Endothelial cell of umbilical vein (primary cell): Measurements from ENCODE around the gene KLHL1. TPM values are rescaled to one million over a fixed set of nuclear protein-coding genes. Genes with fewer than 3 reads are reported as not detected.

ENCODE experiments used
- BruUV-seq: library from RNA; stranded (reverse); fragments of 400-500 nt; replicated peaks from 2 replicates; lab custom pipeline; 2021; lab: Mats Ljungman, UMichigan
- CTCF ChIA-PET: fragments of 300-600, 350-600 bp; sonication (Branson Sonifier 250); formaldehyde crosslinking; loops from one replicate; lab custom pipeline; 2021; ENCODE audit warnings: antibody characterized with exemption, inconsistent platforms; lab: Charles Lee
- POLR2A ChIA-PET: fragments of 300-600, 350-600 bp; sonication (Branson Sonifier 250); formaldehyde crosslinking; loops from one replicate; lab custom pipeline; 2021; ENCODE audit warnings: antibody characterized with exemption, inconsistent platforms; lab: Charles Lee
- DNase-seq: peaks from one replicate; pipeline ENCODE4 v3.0.0-alpha.2; 2011; ENCODE audit warnings: low read depth, low spot score
- FAIRE-seq: peaks from 2 replicates; lab custom pipeline; 2011; peaks lifted over from hg19 to GRCh38; lab: Jason Lieb, UNC
- H2AFZ ChIP-seq: 2 replicates; pipeline ENCODE4 v1.6.0; 2012; ENCODE audit warnings: low read depth, low read length, control low read depth, inconsistent platforms
- H3K27ac ChIP-seq: 2 replicates; pipeline ENCODE4 v1.5.1; 2011; ENCODE audit warnings: low read depth, mild to moderate bottlenecking, control low read depth, low read length, moderate library complexity; ENCODE audit not compliant: insufficient read depth
- H3K27me3 ChIP-seq, 2 experiments: 2 replicates each; pipeline versions ENCODE4 v1.6.0 to v1.6.1; 2011; ENCODE audit warnings: low read length in 2 of 2, mixed read lengths in 1 of 2; ENCODE audit not compliant: control insufficient read depth in 2 of 2, insufficient read depth in 2 of 2
- H3K36me3 ChIP-seq, 2 experiments: 2 replicates in 1 of 2; 3 replicates in 1 of 2; pipeline ENCODE4 v1.5.1; 2011; ENCODE audit warnings: low read length in 2 of 2, mild to moderate bottlenecking in 1 of 2, moderate library complexity in 1 of 2; ENCODE audit not compliant: control insufficient read depth in 2 of 2, insufficient read depth in 2 of 2; ENCODE audit errors: extremely low read depth in 1 of 2
- H3K4me1 ChIP-seq: 3 replicates; pipeline ENCODE4 v1.5.1; 2011; ENCODE audit warnings: mild to moderate bottlenecking, low read length; ENCODE audit not compliant: control insufficient read depth, insufficient read depth; ENCODE audit errors: extremely low read depth
- H3K4me2 ChIP-seq: 2 replicates; pipeline ENCODE4 v1.6.1; 2011; ENCODE audit warnings: low read length, control low read depth, mixed read lengths; ENCODE audit not compliant: insufficient read depth
- H3K4me3 ChIP-seq, 3 experiments: fragments of 200-600 bp in 1 of 3; sonication (generic), shearing (Covaris generic) in 1 of 3; replicated peaks in 1 of 3; 2 replicates each; pipeline ENCODE4 v1.5.1; 2011 to 2016; ENCODE audit warnings: control low read depth in 3 of 3, low read length in 3 of 3, mild to moderate bottlenecking in 2 of 3, inconsistent platforms in 1 of 3, low read depth in 1 of 3, moderate library complexity in 1 of 3; ENCODE audit not compliant: insufficient read depth in 1 of 3
- H3K79me2 ChIP-seq: 2 replicates; pipeline ENCODE4 v1.6.0; 2012; ENCODE audit warnings: low read length, inconsistent platforms; ENCODE audit not compliant: control insufficient read depth, insufficient read depth
- H3K9ac ChIP-seq: replicated peaks from 2 replicates; pipeline ENCODE3; 2011; ENCODE audit warnings: low read length, control low read depth; ENCODE audit not compliant: insufficient read depth; ENCODE audit errors: extremely low read depth
- H3K9me1 ChIP-seq: replicated peaks from 3 replicates; pipeline ENCODE4 v1.6.0; 2011; ENCODE audit warnings: mild to moderate bottlenecking, low read length; ENCODE audit not compliant: control insufficient read depth, insufficient read depth; ENCODE audit errors: extremely low read depth
- H3K9me3 ChIP-seq: replicated peaks from 2 replicates; pipeline ENCODE4 v1.5.1; 2012; ENCODE audit warnings: low read length, inconsistent platforms; ENCODE audit not compliant: control insufficient read depth, insufficient read depth
- H4K20me1 ChIP-seq: replicated peaks from 2 replicates; pipeline ENCODE3; 2011; ENCODE audit warnings: mild to moderate bottlenecking, low read length; ENCODE audit not compliant: control insufficient read depth, insufficient read depth; ENCODE audit errors: extremely low read depth
- EZH2 ChIP-seq: IDR thresholded peaks from 2 replicates; pipeline ENCODE4 v1.6.1; 2012; ENCODE audit warnings: borderline replicate concordance, low read depth, mild to moderate bottlenecking, moderate library complexity, low read length, inconsistent platforms; ENCODE audit not compliant: severe bottlenecking
- FOS ChIP-seq: IDR thresholded peaks from 2 replicates; pipeline ENCODE4 v1.6.1; 2011; ENCODE audit warnings: mild to moderate bottlenecking, low read length, moderate library complexity, borderline replicate concordance; ENCODE audit not compliant: insufficient read depth
- GATA2 ChIP-seq: IDR thresholded peaks from 2 replicates; pipeline ENCODE4 v1.7.0; 2011; ENCODE audit warnings: low read depth, mild to moderate bottlenecking, moderate library complexity, mixed read lengths, low read length; ENCODE audit not compliant: insufficient read length, insufficient read depth
- JUN ChIP-seq: IDR thresholded peaks from 2 replicates; pipeline ENCODE4 v1.6.1; 2011; ENCODE audit warnings: borderline replicate concordance, low read depth; ENCODE audit not compliant: insufficient read length, insufficient read depth
- MAX ChIP-seq: IDR thresholded peaks from 2 replicates; pipeline ENCODE4 v1.6.1; 2011; ENCODE audit not compliant: insufficient read depth, insufficient read length
- MYC ChIP-seq: IDR thresholded peaks from one replicate; pipeline ENCODE4 v1.6.1; 2011; ENCODE audit warnings: mild to moderate bottlenecking, low read depth, low read length
- POLR2A ChIP-seq: IDR thresholded peaks from 2 replicates; pipeline ENCODE4 v1.6.1; 2012; ENCODE audit warnings: low read depth, mild to moderate bottlenecking, control low read depth, low read length
- POLR2AphosphoS5 ChIP-seq: IDR thresholded peaks from 2 replicates; pipeline ENCODE4 v1.6.1; 2012; ENCODE audit warnings: low read depth, mild to moderate bottlenecking, control low read depth, low read length, moderate library complexity; ENCODE audit not compliant: insufficient read depth
- dilution Hi-C: fragments of 300-500 bp; cut with MboI; formaldehyde crosslinking; loops from one replicate; pipeline ENCODE4 v1.15.0; 2019; ENCODE audit warnings: low sequenced_read_pairs; ENCODE audit not compliant: extremely low pct_ligation_motif_present
- intact Hi-C: fragments of 100-400 bp; cut with micrococcal nuclease; formaldehyde crosslinking; loops from one replicate; pipeline ENCODE4 v1.10.0; 2022
- polyA plus RNA-seq, 4 experiments: library from polyadenylated mRNA; depleted of rRNA in 3 of 4; stranded (reverse) in 3 of 4; unstranded in 1 of 4; fragments of >200 nt; gene quantifications; 2 replicates each; pipeline versions ENCODE4 v1.2.1 to v1.2.3, GENCODE V29; 2011 to 2012; ENCODE audit warnings: missing spikeins in 1 of 4
- total RNA-seq: library from RNA; stranded (reverse); gene quantifications from 2 replicates; pipeline ENCODE4 v1.2.3, GENCODE V29; 2021
- TF ChIP-seq, protein P1 (sequence below), 2 donors: IDR thresholded peaks; 1 replicate in 1 of 2; 2 replicates in 1 of 2; pipeline ENCODE4 v1.5.1; 2011; ENCODE audit warnings: low read length in 2 of 2, mild to moderate bottlenecking in 2 of 2, moderate library complexity in 2 of 2, control low read depth in 1 of 2, inconsistent platforms in 1 of 2, low read depth in 1 of 2; ENCODE audit not compliant: insufficient read depth in 1 of 2; ENCODE audit errors: extremely low read depth in 1 of 2

The KLHL1 gene
- total and polyA plus RNA-seq, 2 donors (not counting 3 experiments of a cell fraction or from before 2014, with no cell fraction given) = not detected

- no peaks in the 10 kb centered on the region for H3K36me3 ChIP-seq
- dilution Hi-C loops = no loop called here
- TF ChIP-seq FOS (no peak), MAX (no peak), POLR2A (no peak), MYC (no peak), EZH2 (no peak), JUN (no peak), GATA2 (no peak), POLR2AphosphoS5 (no peak)
- TF ChIP-seq, protein P1, sequence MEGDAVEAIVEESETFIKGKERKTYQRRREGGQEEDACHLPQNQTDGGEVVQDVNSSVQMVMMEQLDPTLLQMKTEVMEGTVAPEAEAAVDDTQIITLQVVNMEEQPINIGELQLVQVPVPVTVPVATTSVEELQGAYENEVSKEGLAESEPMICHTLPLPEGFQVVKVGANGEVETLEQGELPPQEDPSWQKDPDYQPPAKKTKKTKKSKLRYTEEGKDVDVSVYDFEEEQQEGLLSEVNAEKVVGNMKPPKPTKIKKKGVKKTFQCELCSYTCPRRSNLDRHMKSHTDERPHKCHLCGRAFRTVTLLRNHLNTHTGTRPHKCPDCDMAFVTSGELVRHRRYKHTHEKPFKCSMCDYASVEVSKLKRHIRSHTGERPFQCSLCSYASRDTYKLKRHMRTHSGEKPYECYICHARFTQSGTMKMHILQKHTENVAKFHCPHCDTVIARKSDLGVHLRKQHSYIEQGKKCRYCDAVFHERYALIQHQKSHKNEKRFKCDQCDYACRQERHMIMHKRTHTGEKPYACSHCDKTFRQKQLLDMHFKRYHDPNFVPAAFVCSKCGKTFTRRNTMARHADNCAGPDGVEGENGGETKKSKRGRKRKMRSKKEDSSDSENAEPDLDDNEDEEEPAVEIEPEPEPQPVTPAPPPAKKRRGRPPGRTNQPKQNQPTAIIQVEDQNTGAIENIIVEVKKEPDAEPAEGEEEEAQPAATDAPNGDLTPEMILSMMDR (IDR thresholded peaks at IDR 0.05; ENCODE audit: extremely low read depth in 1 of 2, insufficient read depth in 1 of 2, low read depth in 1 of 2, low read length in 2 of 2) = no peak
- H3K9me1 ChIP-seq = no peaks in the 10 kb centered on the region
- intact Hi-C loops = no loop called here
- CTCF ChIA-PET = no interaction called here
- H3K27me3 ChIP-seq = no peaks in the 10 kb centered on the region
- no peaks in the 10 kb centered on the region for H4K20me1 ChIP-seq
- no peak overlapping the region for H2AFZ ChIP-seq
- DNase-seq = no peak
- H3K4me1 ChIP-seq = no peaks in the 10 kb centered on the region
- no peak overlapping the region for H3K27ac ChIP-seq
- no peaks in the 10 kb centered on the region for H3K9me3 ChIP-seq
- H3K4me2 ChIP-seq = no peak overlapping the region
- H3K4me3 ChIP-seq = no peak overlapping the region
- BruUV-seq = no TSS peak
- H3K9ac ChIP-seq = no peak overlapping the region
- no peak for FAIRE-seq
- POLR2A ChIA-PET = no interaction called here
- H3K79me2 ChIP-seq = no peaks in the 10 kb centered on the region
Observed at GRCh38 chr13:70016116-70016515, 92.1 kb downstream of the KLHL1 start.
